ENCODE measurements around the gene PSMA5. TPM values are rescaled to one million over a fixed set of nuclear protein-coding genes. Genes with fewer than 3 reads are reported as not detected.

The PSMA5 gene
- total and polyA plus RNA-seq, 2 donors (not counting 1 experiment from before 2014, with no cell fraction given) = 26.3 to 62.9 TPM

- Mint-ChIP-seq H3K9me3 (ENCODE audit: insufficient read depth) (no peaks in the 10 kb centered on the region), H3K27me3 (peaks cover 5% of the 10 kb centered on the region), H3K27ac (no peak overlapping the region), H3K4me1 (no peaks in the 10 kb centered on the region), H3K4me3 (no peak overlapping the region)
- 57% methylated on average over 1 of the region's 1 CpG for WGBS (ENCODE audit: insufficient coverage)
- DNase-seq = no peak
- Histone ChIP-seq H3K79me2 (ENCODE audit: control insufficient read depth, insufficient read depth, low read length) (no peaks in the 10 kb centered on the region), H3K4me3 (ENCODE audit: control extremely low read depth in 1 of 5, extremely low read depth in 1 of 5, insufficient read depth in 1 of 5, low read depth in 2 of 5, low read length in 4 of 5) (no peak overlapping the region), H3K4me2 (replicated peaks; ENCODE audit: low read depth, low read length, poor library complexity, severe bottlenecking) (no peak overlapping the region), H3K4me1 (ENCODE audit: control insufficient read depth in 2 of 2, insufficient read depth in 2 of 2, low read length in 2 of 2) (no peaks in the 10 kb centered on the region), H3K27ac (ENCODE audit: low read length in 2 of 2) (no peak overlapping the region), H4K20me1 (ENCODE audit: control insufficient read depth, insufficient read depth, low read length, poor library complexity, severe bottlenecking) (no peaks in the 10 kb centered on the region), H3K27me3 (replicated peaks in 1 of 4; ENCODE audit: control extremely low read depth in 1 of 4, control insufficient read depth in 3 of 4, insufficient read depth in 4 of 4, low read length in 3 of 4) (peaks cover 0 to 22% (median 18%) of the 10 kb centered on the region in 4 experiments), H3K36me3 (replicated peaks in 1 of 2; ENCODE audit: control extremely low read depth in 1 of 2, control insufficient read depth in 1 of 2, extremely low read depth in 1 of 2, insufficient read depth in 2 of 2, low read length in 1 of 2) (no peaks in the 10 kb centered on the region), H3K9ac (ENCODE audit: low read length) (no peak overlapping the region), H2AFZ (ENCODE audit: insufficient read depth, low read depth, low read length, poor library complexity, severe bottlenecking) (no peak overlapping the region), H3K9me3 (ENCODE audit: control extremely low read depth in 1 of 3, control insufficient read depth in 2 of 3, insufficient read depth in 1 of 3, low read length in 2 of 3) (no peaks in the 10 kb centered on the region)
- ATAC-seq (ENCODE audit: low read depth) = no peak
- TF ChIP-seq CTCF (IDR thresholded peaks at IDR 0.05) (no peak), EZH2 (IDR thresholded peaks at IDR 0.05; ENCODE audit: borderline replicate concordance, insufficient read depth, low read depth, low read length, poor library complexity, severe bottlenecking) (no peak)
- intact Hi-C loops (cut with micrococcal nuclease) = no loop called here
- ChIA-PET CTCF (no interaction called here), POLR2A (no interaction called here)
These were observed 14.8 kb upstream of the PSMA5 start for GRCh38 chr1:109441069-109441468.

- 67% methylated on average over 1 of the region's 3 CpGs for WGBS (ENCODE audit: insufficient coverage)
- H3K36me3 ChIP-seq (replicated peaks in 1 of 2; ENCODE audit: control extremely low read depth in 1 of 2, control insufficient read depth in 1 of 2, extremely low read depth in 1 of 2, insufficient read depth in 2 of 2, low read length in 1 of 2) = no peaks in the 10 kb centered on the region
- no peak for ATAC-seq (ENCODE audit: low read depth)
- Mint-ChIP-seq H3K27me3 (peaks cover 13% of the 10 kb centered on the region), H3K4me3 (no peak overlapping the region), H3K27ac (no peak overlapping the region), H3K4me1 (no peaks in the 10 kb centered on the region), H3K9me3 (ENCODE audit: insufficient read depth) (no peaks in the 10 kb centered on the region)
- no peak for TF ChIP-seq EZH2 (IDR thresholded peaks at IDR 0.05; ENCODE audit: borderline replicate concordance, insufficient read depth, low read depth, low read length, poor library complexity, severe bottlenecking)
- no peak for TF ChIP-seq CTCF (IDR thresholded peaks at IDR 0.05)
- peaks cover 0 to 25% (median 12%) of the 10 kb centered on the region in 4 experiments for H3K27me3 ChIP-seq (replicated peaks in 1 of 4; ENCODE audit: control extremely low read depth in 1 of 4, control insufficient read depth in 3 of 4, insufficient read depth in 4 of 4, low read length in 3 of 4)
- H4K20me1 ChIP-seq (ENCODE audit: control insufficient read depth, insufficient read depth, low read length, poor library complexity, severe bottlenecking) = no peaks in the 10 kb centered on the region
- H3K79me2 ChIP-seq (ENCODE audit: control insufficient read depth, insufficient read depth, low read length) = no peaks in the 10 kb centered on the region
- no peak for DNase-seq
- no peak overlapping the region for H3K27ac ChIP-seq (ENCODE audit: low read length in 2 of 2)
- no peak overlapping the region for H3K4me3 ChIP-seq (ENCODE audit: control extremely low read depth in 1 of 5, extremely low read depth in 1 of 5, insufficient read depth in 1 of 5, low read depth in 2 of 5, low read length in 4 of 5)
- ChIA-PET CTCF (no interaction called here), POLR2A (no interaction called here)
- H3K4me1 ChIP-seq (ENCODE audit: control insufficient read depth in 2 of 2, insufficient read depth in 2 of 2, low read length in 2 of 2) = no peaks in the 10 kb centered on the region
- intact Hi-C loops (cut with micrococcal nuclease) = no loop called here
- no peak overlapping the region for H3K9ac ChIP-seq (ENCODE audit: low read length)
- H3K9me3 ChIP-seq (ENCODE audit: control extremely low read depth in 1 of 3, control insufficient read depth in 2 of 3, insufficient read depth in 1 of 3, low read length in 2 of 3) = peaks cover 0 to 7% (median 2%) of the 10 kb centered on the region in 3 donors
- H3K4me2 ChIP-seq (replicated peaks; ENCODE audit: low read depth, low read length, poor library complexity, severe bottlenecking) = no peak overlapping the region
- H2AFZ ChIP-seq (ENCODE audit: insufficient read depth, low read depth, low read length, poor library complexity, severe bottlenecking) = no peak overlapping the region
These were observed 12.6 kb upstream of the PSMA5 start for GRCh38 chr1:109438798-109439297.

All from B cell (primary cell).